Peyer's patch (tissue), 4 donors: ENCODE data around the gene NDUFA6.

Source experiments
- CTCF ChIP-seq, 6 experiments: fragments of 450-650 bp in 4 of 6; fragments of 200-600 bp in 2 of 6; sonication (generic) in 1 of 6; IDR thresholded peaks; one replicate each; pipeline ENCODE4 v1.5.1; 2017 to 2019; ENCODE audit warnings: antibody characterized with exemption in 6 of 6, mild to moderate bottlenecking in 3 of 6, moderate library complexity in 1 of 6
- POLR2A ChIP-seq, 2 donors: fragments of 450-650 bp; IDR thresholded peaks; one replicate each; pipeline ENCODE4 v1.5.1; 2017; ENCODE audit warnings: antibody characterized with exemption in 2 of 2, mild to moderate bottlenecking in 2 of 2, moderate library complexity in 2 of 2

- TF ChIP-seq CTCF (IDR thresholded peaks at IDR 0.05) (peak; percentile 91 to 99 (median 98)), POLR2A (IDR thresholded peaks at IDR 0.05) (peak; percentile 93 to 96)
These were observed at the start of gene NDUFA6 for GRCh38 chr22:42090596-42091454.
